ENCODE results near the gene DZANK1. TPM values are rescaled to one million over a fixed set of nuclear protein-coding genes. Genes with fewer than 3 reads are reported as not detected.
"Not testable (repeated sequence)": the region's sequence is repeated elsewhere in the genome, so short reads cannot be mapped to it uniquely, and the experiment has no call there.

Gene DZANK1
- total RNA-seq, 5 donors from 2014 or later (not counting 1 experiment from before 2014, with no cell fraction given) = 2.3 to 4.0 (median 3.2) TPM

DNA sequence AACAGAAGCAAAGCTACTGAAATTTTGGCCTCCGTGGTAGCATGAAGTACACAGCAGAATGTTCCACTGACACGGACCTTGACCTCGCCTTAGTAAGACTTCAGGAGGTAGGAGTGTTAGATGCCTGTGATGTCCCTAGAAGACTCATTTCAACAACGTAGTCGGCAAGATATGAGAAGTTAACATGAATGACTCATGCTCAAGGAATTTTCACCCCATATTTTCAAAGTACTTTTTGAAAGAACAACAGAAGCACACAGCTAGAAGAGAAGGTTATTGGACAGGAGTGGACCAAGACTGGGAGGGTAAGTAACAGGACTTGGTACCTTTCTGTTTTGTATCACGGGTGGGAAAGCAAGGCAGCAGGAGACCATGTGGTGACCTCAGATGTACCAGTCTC is 78.0 kb downstream of the DZANK1 start:
- Mint-ChIP-seq H3K27ac (no peak overlapping the region), H3K4me3 (no peak overlapping the region), H3K4me1 (no peaks in the 10 kb centered on the region), H3K9me3 (no peaks in the 10 kb centered on the region), H3K27me3 (no peaks in the 10 kb centered on the region), H3K36me3 (peaks cover 16% of the 10 kb centered on the region)
- Histone ChIP-seq H3K4me1 (ENCODE audit: control insufficient read depth in 1 of 2, extremely low read depth in 1 of 2, insufficient read depth in 2 of 2, low read length in 2 of 2) (no peaks in the 10 kb centered on the region), H3K9me3 (no peaks in the 10 kb centered on the region), H3K27me3 (replicated peaks in 1 of 2; ENCODE audit: control insufficient read depth in 2 of 2, extremely low read depth in 1 of 2, insufficient read depth in 2 of 2, low read length in 1 of 2) (no peaks in the 10 kb centered on the region), H3K36me3 (ENCODE audit: control insufficient read depth in 2 of 2, extremely low read depth in 1 of 2, insufficient read depth in 1 of 2, low read length in 1 of 2) (peaks cover 3 to 4% of the 10 kb centered on the region in 2 donors), H3K27ac (ENCODE audit: low read length) (no peak overlapping the region), H3K4me3 (ENCODE audit: control insufficient read depth in 1 of 2, extremely low read depth in 1 of 2, low read length in 1 of 2) (no peak overlapping the region)
- WGBS (ENCODE audit: insufficient coverage) = 76% methylated on average over 4 of the region's 6 CpGs
- ChIA-PET CTCF (no interaction called here), POLR2A (no interaction called here)
- DNase-seq (no peak), ATAC-seq (replicated peaks in 1 of 4) (no peak)

DNA sequence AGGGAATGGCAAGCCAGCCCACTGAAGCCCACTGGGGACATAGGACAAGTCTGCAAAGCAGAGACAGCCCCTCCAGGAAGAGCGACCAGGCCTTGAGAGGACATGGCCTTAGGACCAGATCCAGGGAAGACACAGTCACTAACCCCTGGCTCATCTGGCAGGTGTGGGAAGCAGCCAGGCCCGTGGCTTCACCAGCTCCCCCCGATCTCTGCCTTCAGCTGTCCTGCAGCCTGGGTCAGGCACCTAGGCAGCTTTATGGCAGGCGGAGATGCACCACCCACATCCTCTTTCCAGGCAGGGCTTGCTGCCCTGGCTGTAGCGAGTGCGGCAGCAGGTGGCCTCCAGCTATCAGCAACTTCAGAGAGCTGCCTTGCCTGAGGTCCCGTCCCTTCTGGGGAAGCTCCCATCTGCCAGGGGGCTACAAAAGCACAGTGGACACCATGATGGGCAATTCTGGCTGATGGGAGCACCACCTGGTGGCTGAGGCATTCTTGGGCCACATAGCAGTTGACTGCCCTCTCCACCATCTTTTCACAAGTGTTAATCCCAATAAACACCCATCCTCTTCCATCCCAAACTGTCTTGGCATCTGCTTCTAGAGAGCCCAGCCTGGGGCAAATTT is 85.8 kb downstream of the DZANK1 start:
- no peak for ATAC-seq (replicated peaks in 1 of 4)
- Histone ChIP-seq H3K4me1 (ENCODE audit: control insufficient read depth in 1 of 2, extremely low read depth in 1 of 2, insufficient read depth in 2 of 2, low read length in 2 of 2) (no peaks in the 10 kb centered on the region), H3K4me3 (ENCODE audit: control insufficient read depth in 1 of 2, extremely low read depth in 1 of 2, low read length in 1 of 2) (no peak overlapping the region), H3K36me3 (ENCODE audit: control insufficient read depth in 2 of 2, extremely low read depth in 1 of 2, insufficient read depth in 1 of 2, low read length in 1 of 2) (no peaks in the 10 kb centered on the region), H3K27me3 (replicated peaks in 1 of 2; ENCODE audit: control insufficient read depth in 2 of 2, extremely low read depth in 1 of 2, insufficient read depth in 2 of 2, low read length in 1 of 2) (peaks cover 0 to 6% of the 10 kb centered on the region in 2 experiments), H3K27ac (ENCODE audit: low read length) (no peak overlapping the region), H3K9me3 (no peaks in the 10 kb centered on the region)
- POLR2A ChIA-PET = no interaction called here
- no peak for DNase-seq
- no peak overlapping the region for H3K4me3 Mint-ChIP-seq
- H3K36me3 Mint-ChIP-seq = peaks cover 7% of the 10 kb centered on the region
- no peak overlapping the region for H3K27ac Mint-ChIP-seq
- WGBS (ENCODE audit: insufficient coverage) = 72% methylated on average over 7 of the region's 7 CpGs
- H3K9me3 Mint-ChIP-seq = no peaks in the 10 kb centered on the region
- CTCF ChIA-PET = no interaction called here
- H3K27me3 Mint-ChIP-seq = peaks cover 0 to 3% of the 10 kb centered on the region in 2 donors
- no peaks in the 10 kb centered on the region for H3K4me1 Mint-ChIP-seq

DNA sequence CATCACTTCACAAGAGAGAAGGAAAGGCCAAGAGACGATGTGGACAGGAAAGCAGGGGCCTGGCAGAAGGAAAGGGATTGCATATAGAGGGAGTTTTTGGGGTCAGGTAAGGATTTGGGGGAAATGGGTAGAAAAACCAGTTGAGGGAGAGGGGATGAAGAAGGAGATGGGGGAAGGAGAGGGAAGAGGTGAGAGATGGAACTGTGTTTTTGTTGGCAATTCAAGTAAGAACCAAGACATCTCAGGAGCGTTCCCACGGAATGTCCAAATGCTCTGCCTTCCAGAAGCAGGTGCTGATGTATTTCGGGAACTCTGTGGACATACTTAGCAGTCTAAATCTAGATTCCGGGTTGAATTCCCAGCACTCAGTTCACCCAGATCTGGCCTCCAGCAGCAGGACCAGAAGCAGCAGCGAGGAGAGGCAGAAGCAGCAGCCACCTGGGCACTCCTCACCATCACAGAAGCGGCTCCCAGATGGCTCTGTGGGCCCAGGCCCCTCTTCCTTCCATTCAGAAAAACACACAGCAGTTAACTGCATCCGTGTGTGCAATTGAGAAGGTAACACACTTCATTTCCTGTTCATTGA is 88.8 kb downstream of the DZANK1 start:
- CTCF ChIA-PET = no interaction called here

DNA sequence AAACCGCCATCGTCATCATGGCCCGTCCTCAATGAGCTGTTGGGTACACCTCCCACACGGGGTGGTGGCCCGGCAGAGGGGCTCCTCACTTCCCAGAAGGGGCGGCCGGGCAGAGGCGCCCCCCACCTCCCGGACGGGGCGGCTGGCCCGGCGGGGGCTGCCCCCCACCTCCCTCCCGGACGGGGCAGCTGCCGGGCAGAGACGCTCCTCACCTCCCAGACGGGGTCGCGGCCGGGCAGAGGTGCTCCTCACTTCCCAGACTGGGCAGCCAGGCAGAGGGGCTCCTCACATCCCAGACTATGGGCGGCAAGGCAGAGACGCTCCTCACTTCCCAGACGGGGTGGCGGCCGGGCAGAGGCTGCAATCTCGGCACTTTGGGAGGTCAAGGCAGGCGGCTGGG is 91.3 kb downstream of the DZANK1 start:
- H3K4me1 Mint-ChIP-seq, H3K4me3 Mint-ChIP-seq: not testable (repeated sequence)

More for the DNA sequence above, 88.8 kb downstream of the DZANK1 start:
- Mint-ChIP-seq H3K4me3 (no peak overlapping the region), H3K27ac (no peak overlapping the region), H3K27me3 (peaks cover 0 to 3% of the 10 kb centered on the region in 2 donors), H3K4me1 (no peaks in the 10 kb centered on the region), H3K36me3 (no peaks in the 10 kb centered on the region), H3K9me3 (no peaks in the 10 kb centered on the region)
- Histone ChIP-seq H3K27me3 (replicated peaks in 1 of 2; ENCODE audit: control insufficient read depth in 2 of 2, extremely low read depth in 1 of 2, insufficient read depth in 2 of 2, low read length in 1 of 2) (peaks cover 0 to 6% of the 10 kb centered on the region in 2 experiments), H3K4me1 (ENCODE audit: control insufficient read depth in 1 of 2, extremely low read depth in 1 of 2, insufficient read depth in 2 of 2, low read length in 2 of 2) (no peaks in the 10 kb centered on the region), H3K9me3 (no peaks in the 10 kb centered on the region), H3K27ac (ENCODE audit: low read length) (no peak overlapping the region), H3K4me3 (ENCODE audit: control insufficient read depth in 1 of 2, extremely low read depth in 1 of 2, low read length in 1 of 2) (no peak overlapping the region), H3K36me3 (ENCODE audit: control insufficient read depth in 2 of 2, extremely low read depth in 1 of 2, insufficient read depth in 1 of 2, low read length in 1 of 2) (no peaks in the 10 kb centered on the region)
- 73% methylated on average over 4 of the region's 8 CpGs for WGBS (ENCODE audit: insufficient coverage)
- POLR2A ChIA-PET = no interaction called here
- DNase-seq = no peak
- no peak for ATAC-seq (replicated peaks in 1 of 4)

DNA sequence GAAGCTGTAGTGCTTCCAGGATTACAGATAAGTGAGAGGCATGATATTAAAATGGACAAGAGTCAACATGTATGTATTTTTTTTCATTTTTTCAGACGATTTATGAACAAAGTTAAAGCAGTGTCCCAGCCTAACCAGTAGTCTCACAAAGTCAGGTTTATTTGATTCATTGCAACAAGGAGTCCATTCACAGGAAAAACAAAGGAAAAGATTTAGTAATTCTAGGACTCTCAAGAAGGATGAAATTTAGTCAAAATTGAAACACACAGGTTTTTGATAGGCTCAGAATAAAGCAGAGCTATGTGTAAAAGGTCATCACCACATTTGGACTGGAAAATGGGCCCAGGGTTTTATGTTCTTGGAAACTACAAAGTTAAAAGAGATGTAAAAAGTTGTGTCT is 94.5 kb downstream of the DZANK1 start:
- Histone ChIP-seq H3K36me3 (ENCODE audit: control insufficient read depth in 2 of 2, extremely low read depth in 1 of 2, insufficient read depth in 1 of 2, low read length in 1 of 2) (no peaks in the 10 kb centered on the region), H3K4me3 (ENCODE audit: control insufficient read depth in 1 of 2, extremely low read depth in 1 of 2, low read length in 1 of 2) (no peak overlapping the region), H3K9me3 (no peaks in the 10 kb centered on the region), H3K27me3 (replicated peaks in 1 of 2; ENCODE audit: control insufficient read depth in 2 of 2, extremely low read depth in 1 of 2, insufficient read depth in 2 of 2, low read length in 1 of 2) (no peaks in the 10 kb centered on the region), H3K4me1 (ENCODE audit: control insufficient read depth in 1 of 2, extremely low read depth in 1 of 2, insufficient read depth in 2 of 2, low read length in 2 of 2) (no peaks in the 10 kb centered on the region), H3K27ac (ENCODE audit: low read length) (no peak overlapping the region)
- CTCF ChIA-PET = no interaction called here
- ATAC-seq (replicated peaks in 1 of 4) = no peak
- Mint-ChIP-seq H3K27ac (no peak overlapping the region), H3K4me3 (no peak overlapping the region), H3K4me1 (no peaks in the 10 kb centered on the region), H3K27me3 (peaks cover 4% of the 10 kb centered on the region in 2 donors), H3K9me3 (no peaks in the 10 kb centered on the region), H3K36me3 (no peaks in the 10 kb centered on the region)
- 50% methylated on average over 1 of the region's 1 CpG for WGBS (ENCODE audit: insufficient coverage)
- POLR2A ChIA-PET = no interaction called here
- no peak for DNase-seq

More for the DNA sequence above, 91.3 kb downstream of the DZANK1 start:
- H3K27ac Mint-ChIP-seq; CTCF ChIA-PET; H3K36me3 Mint-ChIP-seq; H3K27ac ChIP-seq (ENCODE audit: low read length); ATAC-seq (replicated peaks in 1 of 4); DNase-seq; POLR2A ChIA-PET; H3K4me1 ChIP-seq (ENCODE audit: control insufficient read depth in 1 of 2, extremely low read depth in 1 of 2, insufficient read depth in 2 of 2, low read length in 2 of 2); H3K27me3 ChIP-seq (replicated peaks in 1 of 2; ENCODE audit: control insufficient read depth in 2 of 2, extremely low read depth in 1 of 2, insufficient read depth in 2 of 2, low read length in 1 of 2); H3K4me3 ChIP-seq (ENCODE audit: control insufficient read depth in 1 of 2, extremely low read depth in 1 of 2, low read length in 1 of 2); H3K27me3 Mint-ChIP-seq; H3K9me3 Mint-ChIP-seq; H3K9me3 ChIP-seq; H3K36me3 ChIP-seq (ENCODE audit: control insufficient read depth in 2 of 2, extremely low read depth in 1 of 2, insufficient read depth in 1 of 2, low read length in 1 of 2): not testable (repeated sequence)
- 96% methylated on average over 12 of the region's 28 CpGs for WGBS (ENCODE audit: insufficient coverage)

DNA sequence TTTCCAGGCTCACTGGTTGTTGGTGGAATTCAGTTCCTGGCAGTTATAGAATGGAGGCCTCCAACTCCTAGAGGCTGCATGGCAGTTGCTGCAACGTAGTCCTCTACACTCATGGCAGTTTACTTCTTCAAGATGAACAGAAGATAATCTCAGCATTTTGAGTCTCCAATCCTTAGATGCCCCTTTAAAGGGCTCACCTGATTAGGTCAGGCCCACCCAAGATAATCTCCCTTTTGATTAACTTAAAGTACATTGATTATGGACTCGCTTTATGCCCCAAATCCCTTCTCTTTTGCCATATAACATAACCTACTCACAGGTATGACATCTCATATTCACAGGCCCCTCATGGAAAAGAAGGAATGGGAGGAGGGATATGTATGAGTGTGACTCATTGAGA is 102.1 kb downstream of the DZANK1 start:
- ATAC-seq (replicated peaks in 1 of 4) (no peak), DNase-seq (no peak)
- POLR2A ChIA-PET = no interaction called here
- Histone ChIP-seq H3K36me3 (ENCODE audit: control insufficient read depth in 2 of 2, extremely low read depth in 1 of 2, insufficient read depth in 1 of 2, low read length in 1 of 2) (no peaks in the 10 kb centered on the region), H3K27ac (ENCODE audit: low read length) (no peak overlapping the region), H3K27me3 (replicated peaks in 1 of 2; ENCODE audit: control insufficient read depth in 2 of 2, extremely low read depth in 1 of 2, insufficient read depth in 2 of 2, low read length in 1 of 2) (peaks cover 0 to 2% of the 10 kb centered on the region in 2 experiments), H3K4me3 (ENCODE audit: control insufficient read depth in 1 of 2, extremely low read depth in 1 of 2, low read length in 1 of 2) (no peak overlapping the region), H3K4me1 (ENCODE audit: control insufficient read depth in 1 of 2, extremely low read depth in 1 of 2, insufficient read depth in 2 of 2, low read length in 2 of 2) (no peaks in the 10 kb centered on the region), H3K9me3 (no peaks in the 10 kb centered on the region)
- H3K9me3 Mint-ChIP-seq = no peaks in the 10 kb centered on the region
- no peak overlapping the region for H3K4me3 Mint-ChIP-seq
- no peaks in the 10 kb centered on the region for H3K4me1 Mint-ChIP-seq
- CTCF ChIA-PET = no interaction called here
- H3K27ac Mint-ChIP-seq = no peak overlapping the region
- H3K27me3 Mint-ChIP-seq = peaks cover 5% of the 10 kb centered on the region in 2 donors
- no peaks in the 10 kb centered on the region for H3K36me3 Mint-ChIP-seq
- 40% methylated on average over 1 of the region's 2 CpGs for WGBS (ENCODE audit: insufficient coverage)

All from T-cell (primary cell).